Effector memory CD4-positive, alpha-beta T cell (primary cell): ENCODE measurements around the gene CST5.
"Not testable (repeated sequence)": the region's sequence is repeated elsewhere in the genome, so short reads cannot be mapped to it uniquely, and the experiment has no call there.

ENCODE experiments used
- DNase-seq, 3 donors: peaks; one replicate each; pipeline ENCODE4 v3.0.0-alpha.2; 2020
- H3K27ac ChIP-seq: 2 replicates; pipeline ENCODE4 v1.7.0; 2013; ENCODE audit warnings: mild to moderate bottlenecking, low read length, moderate library complexity; ENCODE audit not compliant: insufficient read depth, poor library complexity, severe bottlenecking
- H3K27me3 ChIP-seq: replicated peaks from 2 replicates; pipeline ENCODE4 v1.7.0; 2013; ENCODE audit warnings: mild to moderate bottlenecking, low read length; ENCODE audit not compliant: insufficient read depth, control insufficient read depth, poor library complexity, severe bottlenecking
- H3K36me3 ChIP-seq: 2 replicates; pipeline ENCODE4 v1.7.0; 2013; ENCODE audit warnings: mild to moderate bottlenecking, low read length, moderate library complexity; ENCODE audit not compliant: control insufficient read depth, insufficient read depth
- H3K4me1 ChIP-seq: 2 replicates; pipeline ENCODE4 v1.7.0; 2013; ENCODE audit warnings: low read length, mild to moderate bottlenecking; ENCODE audit not compliant: control insufficient read depth, insufficient read depth, poor library complexity, severe bottlenecking
- H3K4me3 ChIP-seq: 2 replicates; pipeline ENCODE4 v1.7.0; 2013; ENCODE audit warnings: low read length, low read depth, mild to moderate bottlenecking; ENCODE audit not compliant: insufficient read depth, poor library complexity, severe bottlenecking
- H3K9me3 ChIP-seq: 2 replicates; pipeline ENCODE4 v1.7.0; 2013; ENCODE audit warnings: mild to moderate bottlenecking, low read length, moderate library complexity; ENCODE audit not compliant: control insufficient read depth

The CST5 gene

DNA sequence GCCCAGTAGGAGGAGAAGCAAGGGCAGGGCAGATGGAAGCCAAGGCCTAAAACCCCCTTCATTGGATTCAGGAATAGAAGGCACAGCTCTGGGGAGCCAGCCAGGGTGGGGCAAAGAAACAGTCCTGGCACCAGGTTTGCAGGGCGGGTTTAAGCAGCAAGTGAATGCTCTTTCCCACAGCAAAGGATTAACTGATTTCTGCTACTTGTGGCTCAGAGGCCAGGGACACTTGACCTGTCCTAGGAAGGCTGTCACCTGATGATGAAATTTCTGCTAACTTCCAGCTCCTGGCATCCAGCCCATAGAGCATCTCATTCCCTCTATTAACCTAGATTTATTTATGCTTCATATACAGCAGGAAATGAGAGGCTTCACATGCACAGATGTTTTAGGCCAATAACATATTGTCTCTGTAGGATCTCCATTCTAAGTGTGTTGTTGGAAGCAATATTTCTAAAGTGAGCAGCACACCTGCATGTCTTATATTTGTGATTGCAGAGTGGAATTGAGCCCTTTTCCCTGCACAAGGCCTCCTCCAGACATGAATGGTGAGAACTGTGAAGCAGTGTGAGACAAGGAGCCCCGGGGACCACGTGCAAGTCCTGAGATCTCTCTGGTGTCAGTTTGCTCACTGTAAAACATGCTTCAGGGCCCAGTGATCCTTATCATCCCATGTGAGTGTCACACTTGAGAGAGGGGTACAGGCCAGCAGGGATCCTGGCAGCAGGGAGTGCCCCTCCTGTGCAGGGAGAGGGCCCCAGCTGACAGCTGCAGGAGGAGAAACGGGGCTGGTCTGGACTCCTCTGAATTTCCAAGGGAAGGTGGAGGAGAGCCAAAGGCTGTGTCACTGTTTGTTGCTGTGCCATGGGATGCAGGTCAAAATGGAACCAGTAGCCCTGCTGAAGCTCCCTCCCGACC is 41.1 kb upstream of the CST5 start:
- Histone ChIP-seq H3K36me3 (no peaks in the 10 kb centered on the region), H3K27me3 (no peaks in the 10 kb centered on the region), H3K27ac (no peak overlapping the region), H3K4me3 (no peak overlapping the region), H3K4me1 (peaks cover 3% of the 10 kb centered on the region), H3K9me3 (no peaks in the 10 kb centered on the region)
- DNase-seq: no peak

DNA sequence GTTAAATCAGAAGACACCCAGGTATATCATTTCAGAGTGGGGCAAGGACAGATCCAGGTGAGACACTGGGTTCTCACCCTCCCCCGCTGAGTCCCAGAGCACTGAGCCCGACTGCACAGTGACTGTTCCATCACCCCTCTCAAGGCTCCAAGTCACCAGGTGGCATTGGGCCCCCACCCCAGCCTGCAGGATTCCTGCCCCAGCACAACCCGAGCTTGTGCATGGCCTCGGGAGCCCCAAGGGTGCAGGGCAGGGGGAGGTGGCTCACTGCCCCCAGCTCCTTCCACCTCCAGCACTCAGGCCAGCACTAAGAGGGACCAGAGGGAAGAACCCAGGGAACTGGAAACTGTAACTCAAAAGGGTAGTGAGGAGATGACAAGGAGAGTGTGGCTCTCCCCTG is 39.3 kb upstream of the CST5 start:
- Histone ChIP-seq H3K27ac (no peak overlapping the region), H3K36me3 (no peaks in the 10 kb centered on the region), H3K9me3 (no peaks in the 10 kb centered on the region), H3K27me3 (no peaks in the 10 kb centered on the region), H3K4me1 (peaks cover 3% of the 10 kb centered on the region), H3K4me3 (no peak overlapping the region)
- no peak for DNase-seq

DNA sequence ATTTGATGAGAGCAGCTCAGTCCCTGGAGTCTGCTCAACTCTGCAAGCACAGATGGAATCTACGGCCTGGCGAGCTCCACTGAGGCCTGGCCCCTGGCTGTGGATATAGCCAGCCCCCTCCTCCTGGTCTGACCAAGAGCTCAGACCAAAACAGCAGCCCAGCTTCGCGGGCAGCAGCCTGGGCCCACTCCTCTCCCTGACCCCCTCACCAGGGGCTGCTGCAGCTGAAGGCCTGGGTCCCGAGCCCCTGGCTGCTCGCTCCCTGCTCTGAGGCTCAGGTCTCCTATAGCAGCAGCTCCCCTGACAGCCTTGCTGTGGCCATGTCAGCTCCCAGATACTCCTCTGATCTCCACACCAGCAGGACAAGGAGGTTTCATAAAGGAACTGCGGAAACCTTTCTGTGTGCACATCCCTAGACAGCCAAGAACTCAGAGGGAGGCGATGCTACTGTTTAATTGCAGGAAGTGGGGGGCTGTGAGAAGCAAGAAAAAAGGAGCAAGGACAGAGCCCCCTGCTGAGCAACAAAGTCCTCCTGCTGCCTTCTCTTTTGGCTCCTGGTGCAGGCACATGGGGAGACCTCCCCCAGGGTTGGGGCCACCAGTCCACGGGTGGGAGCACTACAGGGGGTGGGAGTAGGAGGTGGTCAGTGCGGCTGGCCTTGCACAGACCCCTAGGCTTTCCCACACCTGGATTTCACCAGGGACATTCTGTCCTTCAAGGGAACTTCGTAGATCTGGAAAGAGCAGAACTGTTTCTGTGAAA is 38.7 kb upstream of the CST5 start:
- H3K9me3 ChIP-seq: no peaks in the 10 kb centered on the region
- no peak overlapping the region for H3K4me3 ChIP-seq
- no peaks in the 10 kb centered on the region for H3K27me3 ChIP-seq
- DNase-seq: no peak
- no peaks in the 10 kb centered on the region for H3K36me3 ChIP-seq
- H3K4me1 ChIP-seq: peaks cover 3% of the 10 kb centered on the region
- H3K27ac ChIP-seq: no peak overlapping the region

DNA sequence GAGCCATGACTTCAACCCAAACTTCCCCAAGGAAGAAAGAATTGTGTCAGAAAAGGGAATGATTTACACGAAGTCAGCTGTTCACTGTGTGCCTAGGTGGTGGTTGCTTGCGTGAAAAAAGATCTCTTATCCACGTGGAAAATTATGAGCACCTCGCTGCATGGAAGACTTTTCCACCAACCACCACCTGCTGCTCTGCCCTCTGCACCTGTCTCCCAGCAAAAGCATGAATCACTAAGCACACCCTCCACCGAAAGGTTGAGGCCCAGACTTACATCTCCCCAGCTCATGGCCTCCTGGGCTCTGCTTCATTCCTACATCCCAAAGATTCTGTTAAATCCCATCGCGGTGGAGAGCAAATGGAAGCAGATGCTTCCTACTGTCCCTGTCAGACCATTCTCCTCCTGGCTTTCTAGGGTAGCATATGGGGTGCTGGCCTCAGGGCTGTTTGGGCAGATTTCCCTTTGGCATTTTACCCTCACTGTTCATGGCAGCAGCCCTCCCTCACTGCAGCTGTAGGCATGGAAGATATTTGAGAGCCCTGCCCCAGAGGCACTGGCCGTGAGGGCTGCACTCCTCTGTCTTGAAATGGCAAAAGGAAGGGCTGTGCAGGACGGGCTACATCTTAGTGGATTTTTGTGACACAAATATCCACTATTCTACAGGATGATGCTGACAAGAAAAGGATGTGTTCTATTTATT is 37.6 kb upstream of the CST5 start:
- no peak for DNase-seq
- Histone ChIP-seq H3K27me3 (no peaks in the 10 kb centered on the region), H3K4me3 (no peak overlapping the region), H3K9me3 (no peaks in the 10 kb centered on the region), H3K27ac (no peak overlapping the region), H3K4me1 (peaks cover 3% of the 10 kb centered on the region), H3K36me3 (no peaks in the 10 kb centered on the region)

DNA sequence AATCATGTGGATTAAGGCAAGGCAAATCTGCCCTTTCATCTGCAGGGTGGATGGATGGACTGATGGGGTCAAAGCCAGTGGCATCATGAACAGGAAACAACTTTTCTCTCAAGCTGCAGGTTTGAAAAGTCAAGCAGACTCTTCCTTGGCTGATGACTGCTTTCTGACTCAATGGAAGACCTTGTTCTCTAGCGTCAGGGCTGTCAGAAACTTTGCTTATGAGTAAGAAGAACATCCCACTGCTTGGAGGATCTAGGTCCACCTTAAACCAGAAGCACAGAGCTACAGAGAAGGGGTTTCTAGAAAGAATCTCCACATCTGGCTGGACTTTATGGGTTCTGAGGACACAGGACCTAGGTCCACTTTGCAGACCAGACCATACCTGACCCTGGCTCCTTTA is 36.3 kb upstream of the CST5 start:
- no peaks in the 10 kb centered on the region for H3K27me3 ChIP-seq
- DNase-seq: no peak
- H3K27ac ChIP-seq: no peak overlapping the region
- H3K4me1 ChIP-seq: peaks cover 3% of the 10 kb centered on the region
- no peaks in the 10 kb centered on the region for H3K36me3 ChIP-seq
- no peak overlapping the region for H3K4me3 ChIP-seq
- no peaks in the 10 kb centered on the region for H3K9me3 ChIP-seq

DNA sequence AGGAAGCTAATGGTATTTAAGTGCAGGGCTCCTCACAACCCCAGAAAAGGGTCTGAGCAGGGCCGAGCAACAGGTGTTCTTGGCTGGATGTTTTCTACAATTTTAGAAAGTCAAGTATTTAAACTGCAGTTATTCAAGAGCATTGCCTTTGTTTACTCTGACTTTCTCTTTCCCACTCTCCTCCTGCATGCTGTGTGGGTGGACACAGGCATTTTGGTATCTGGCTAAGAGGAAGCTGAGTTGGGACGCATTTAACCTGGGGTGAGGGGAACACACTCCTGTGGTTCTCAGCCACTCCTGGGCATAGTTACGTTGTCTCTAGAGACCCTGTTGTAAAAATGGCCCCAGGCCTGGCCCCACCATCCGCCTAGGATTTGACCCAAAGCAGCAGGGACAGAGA is 34.9 kb upstream of the CST5 start:
- not testable (repeated sequence) for H3K36me3 ChIP-seq, H3K4me3 ChIP-seq, H3K9me3 ChIP-seq, H3K27ac ChIP-seq, H3K4me1 ChIP-seq, DNase-seq, H3K27me3 ChIP-seq

DNA sequence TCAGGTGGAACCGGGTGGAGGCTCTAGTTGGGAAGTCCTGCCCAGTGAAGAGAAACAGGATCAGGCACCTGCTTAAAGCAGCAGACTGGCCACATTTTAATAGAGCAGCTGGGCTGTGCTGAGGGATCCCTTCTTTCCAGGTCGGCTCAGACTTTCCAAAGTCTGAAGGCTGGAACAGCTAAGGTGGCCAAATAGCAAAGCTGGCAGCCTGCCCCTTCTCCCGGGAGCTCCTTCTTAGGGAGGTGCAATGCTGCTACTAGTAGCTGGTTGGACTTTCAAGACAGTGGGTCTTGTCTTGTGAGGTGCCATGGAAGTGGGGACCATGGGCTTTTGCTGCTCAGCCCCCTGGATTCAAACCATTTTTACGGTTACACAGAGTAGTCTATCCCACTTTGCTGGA is 30.7 kb upstream of the CST5 start:
- Histone ChIP-seq H3K27ac (no peak overlapping the region), H3K27me3 (no peaks in the 10 kb centered on the region), H3K4me3 (no peak overlapping the region), H3K4me1 (no peaks in the 10 kb centered on the region), H3K36me3 (no peaks in the 10 kb centered on the region), H3K9me3 (no peaks in the 10 kb centered on the region)
- no peak for DNase-seq

DNA sequence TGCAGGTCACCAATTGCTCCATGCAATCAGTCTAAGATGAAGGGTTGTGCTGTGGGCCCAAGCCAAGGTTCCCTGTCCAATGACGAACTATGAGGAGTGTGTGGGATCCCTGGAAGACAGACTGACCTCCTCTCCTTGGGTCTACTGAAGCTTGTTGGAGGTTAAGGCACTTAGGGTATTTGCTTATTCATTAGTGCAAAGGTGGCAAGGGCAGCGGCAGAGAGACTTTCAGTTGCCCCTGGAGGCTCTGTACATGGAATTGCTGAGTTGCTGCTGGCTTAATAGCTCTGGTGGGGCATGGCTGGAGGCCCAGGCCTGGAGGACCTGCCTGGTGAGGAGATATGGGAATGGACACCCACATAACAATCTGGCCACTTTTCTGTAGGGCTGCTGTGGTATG is 29.8 kb upstream of the CST5 start:
- H3K36me3 ChIP-seq: no peaks in the 10 kb centered on the region
- no peaks in the 10 kb centered on the region for H3K4me1 ChIP-seq
- DNase-seq: no peak
- no peaks in the 10 kb centered on the region for H3K27me3 ChIP-seq
- H3K9me3 ChIP-seq: no peaks in the 10 kb centered on the region
- H3K27ac ChIP-seq: no peak overlapping the region
- H3K4me3 ChIP-seq: no peak overlapping the region

DNA sequence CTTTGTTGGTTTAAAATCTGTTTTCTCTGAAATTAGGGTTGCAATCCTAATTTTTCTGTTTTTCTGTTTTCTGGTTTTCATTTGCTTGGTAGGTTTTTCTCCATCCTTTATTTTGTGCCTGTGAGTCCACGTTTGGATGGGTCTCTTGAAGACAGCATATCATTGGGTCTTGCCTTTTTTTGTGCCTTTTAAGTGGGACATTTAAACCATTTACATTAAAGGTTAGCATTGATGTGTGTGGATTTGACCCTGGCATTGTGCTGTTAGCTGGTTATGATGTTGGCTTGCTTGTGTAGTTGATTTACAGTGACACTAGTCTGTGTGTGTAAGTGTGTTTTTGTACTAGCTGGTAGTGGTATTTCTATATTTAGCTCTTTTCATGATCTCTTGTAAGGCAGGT is 28.0 kb upstream of the CST5 start:
- Histone ChIP-seq H3K36me3 (no peaks in the 10 kb centered on the region), H3K9me3 (no peaks in the 10 kb centered on the region), H3K27ac (no peak overlapping the region), H3K27me3 (no peaks in the 10 kb centered on the region), H3K4me1 (no peaks in the 10 kb centered on the region), H3K4me3 (no peak overlapping the region)
- DNase-seq: no peak

DNA sequence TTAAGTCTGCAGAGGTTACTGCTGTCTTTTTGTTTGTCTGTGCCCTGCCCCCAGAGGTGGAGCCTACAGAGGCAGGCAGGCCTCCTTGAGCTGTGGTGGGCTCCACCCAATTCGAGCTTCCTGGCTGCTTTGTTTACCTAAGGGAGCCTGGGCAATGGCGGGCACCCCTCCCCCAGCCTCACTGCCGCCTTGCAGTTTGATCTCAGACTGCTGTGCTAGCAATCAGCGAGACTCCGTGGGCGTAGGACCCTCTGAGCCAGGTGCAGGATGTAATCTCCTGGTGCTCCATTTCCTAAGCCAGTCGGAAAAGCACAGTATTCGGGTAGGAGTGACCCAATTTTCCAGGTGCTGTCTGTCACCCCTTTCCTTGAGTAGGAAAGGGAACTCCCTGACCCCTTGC is 22.8 kb upstream of the CST5 start:
- not testable (repeated sequence) for H3K27ac ChIP-seq

More for the DNA sequence above, 22.8 kb upstream of the CST5 start:
- not testable (repeated sequence) for H3K36me3 ChIP-seq, DNase-seq, H3K4me1 ChIP-seq, H3K9me3 ChIP-seq, H3K27me3 ChIP-seq, H3K4me3 ChIP-seq
